NCI-H1105 (cell line): ENCODE measurements around the gene MTERF4.
"Not testable (repeated sequence)": the region's sequence is repeated elsewhere in the genome, so short reads cannot be mapped to it uniquely, and the experiment has no call there.

ENCODE experiments used
- DNase-seq: peaks from one replicate; lab custom pipeline; 2025; lab: John Stamatoyannopoulos, UW

The MTERF4 gene

DNA sequence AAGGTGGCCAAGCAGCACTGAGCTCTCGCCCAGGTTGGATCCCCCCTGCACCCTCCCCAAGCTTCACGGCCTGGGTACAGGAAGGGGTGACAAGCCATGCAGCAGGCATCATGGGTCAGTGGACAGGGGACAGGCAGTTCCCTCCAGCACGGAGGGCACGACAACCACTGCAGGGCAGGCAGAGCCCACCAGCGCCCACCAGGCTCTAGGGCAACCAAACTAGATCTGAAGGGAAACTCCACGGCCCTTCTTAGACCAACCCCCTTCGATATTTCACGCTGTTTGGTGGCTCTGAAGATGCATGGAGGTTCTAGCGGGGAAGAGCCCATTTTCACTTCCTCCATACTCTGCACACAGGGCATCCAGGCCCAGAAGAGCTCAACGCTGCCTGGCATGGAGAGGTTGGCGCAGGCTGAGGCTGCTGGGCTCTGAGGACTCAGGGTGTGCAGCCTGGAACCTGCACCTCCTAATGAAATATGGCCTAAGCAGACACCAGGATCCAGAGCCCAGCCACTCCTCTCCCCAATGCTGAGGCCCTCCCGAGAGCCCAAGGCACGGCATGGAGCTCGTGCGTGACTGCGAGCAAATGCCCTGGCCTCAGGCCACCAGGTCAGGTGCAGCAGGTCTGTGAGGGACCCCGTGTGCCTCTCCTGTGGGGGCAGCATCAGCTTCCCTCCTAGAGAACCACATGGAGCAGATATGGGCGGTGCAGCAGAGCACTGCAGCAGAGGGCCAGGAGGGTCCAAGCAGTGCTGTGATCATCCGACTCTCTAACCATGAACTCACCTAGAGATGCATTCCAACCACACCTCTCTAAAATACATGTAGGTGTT, 8.7 kb upstream of the MTERF4 start:
- DNase-seq = no peak

- no peak for DNase-seq
Observed at GRCh38 chr2:241110089-241110606, 8.1 kb upstream of the MTERF4 start.

DNA sequence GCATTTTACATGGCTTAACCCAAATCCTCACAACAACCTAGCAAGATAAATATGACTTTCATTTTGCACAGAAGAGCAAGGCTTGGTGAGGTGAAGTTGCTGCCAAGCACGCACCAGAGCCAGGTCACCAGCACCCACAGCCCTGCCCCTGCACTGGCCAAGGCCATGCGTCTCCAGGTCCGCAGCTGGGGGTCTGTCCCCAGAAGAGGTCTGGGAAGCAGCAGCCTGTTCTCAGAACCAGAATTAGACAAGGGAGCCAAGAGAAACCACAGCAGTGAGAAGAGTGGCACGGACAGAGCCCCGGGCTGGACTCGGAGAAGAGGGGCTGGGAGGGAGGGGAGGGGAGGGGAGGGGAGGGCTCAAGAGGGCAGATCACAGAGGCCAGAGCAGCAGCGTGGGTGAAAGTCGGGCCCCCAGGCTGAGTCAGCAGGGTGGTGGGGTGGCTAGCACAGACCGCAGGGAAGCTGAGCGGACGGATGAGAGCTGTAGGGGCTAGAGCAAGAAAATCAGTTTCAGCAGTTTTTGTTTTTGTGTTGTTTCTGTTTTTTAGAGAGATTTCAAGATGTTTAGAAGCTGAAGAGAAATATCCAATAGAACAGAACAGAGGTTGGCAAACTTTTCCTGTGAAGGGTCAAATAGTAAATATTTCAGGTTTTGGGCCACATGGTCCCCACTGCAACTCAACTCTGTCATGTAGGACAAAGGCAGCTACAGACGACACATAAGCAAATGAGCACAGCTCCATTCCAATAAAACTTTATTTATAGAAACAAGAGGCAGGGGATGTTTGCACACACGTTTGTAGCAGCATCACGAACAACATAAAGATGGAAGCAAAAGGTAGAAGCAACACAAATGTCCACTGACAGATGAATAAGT, 7.4 kb upstream of the MTERF4 start:
- no peak for DNase-seq

- DNase-seq = no peak
Observed at GRCh38 chr2:241108271-241109209, 6.5 kb upstream of the MTERF4 start.

DNA sequence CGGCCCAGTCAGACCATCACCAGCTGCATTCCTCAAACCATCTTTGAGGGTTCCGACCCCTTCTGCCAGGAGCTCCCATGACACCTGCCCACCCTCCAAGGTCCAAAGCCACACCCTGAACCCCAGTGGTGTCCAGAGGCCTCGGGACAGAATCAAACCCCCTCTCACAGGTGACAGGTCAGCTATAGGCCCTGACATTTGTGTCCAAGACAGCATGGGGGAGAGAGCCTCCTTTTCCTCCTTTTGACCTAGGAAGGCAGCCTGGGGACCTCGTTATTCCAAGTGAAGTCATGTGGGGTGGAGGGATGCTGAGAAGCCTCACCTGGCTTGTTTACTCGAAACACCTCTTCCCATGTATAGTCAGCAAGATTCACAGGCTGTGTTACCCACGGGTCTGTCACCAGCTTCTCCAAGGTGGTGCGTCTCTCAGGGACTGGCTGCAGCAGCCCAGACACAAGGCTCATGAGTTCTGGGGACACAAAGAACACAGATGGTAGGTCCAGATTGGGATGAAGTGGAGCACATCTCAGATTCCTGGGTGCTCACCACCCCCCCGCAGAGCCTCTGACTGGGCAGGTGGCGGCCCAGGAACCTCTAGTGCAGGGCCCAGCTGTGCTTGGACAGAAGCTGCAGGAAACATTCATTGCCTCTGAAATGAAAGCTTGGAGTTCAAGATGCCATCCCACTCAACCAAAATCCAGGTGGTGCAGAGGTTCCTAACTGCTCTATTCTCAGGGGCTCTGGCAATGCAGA, 5.1 kb upstream of the MTERF4 start:
- no peak for DNase-seq

DNA sequence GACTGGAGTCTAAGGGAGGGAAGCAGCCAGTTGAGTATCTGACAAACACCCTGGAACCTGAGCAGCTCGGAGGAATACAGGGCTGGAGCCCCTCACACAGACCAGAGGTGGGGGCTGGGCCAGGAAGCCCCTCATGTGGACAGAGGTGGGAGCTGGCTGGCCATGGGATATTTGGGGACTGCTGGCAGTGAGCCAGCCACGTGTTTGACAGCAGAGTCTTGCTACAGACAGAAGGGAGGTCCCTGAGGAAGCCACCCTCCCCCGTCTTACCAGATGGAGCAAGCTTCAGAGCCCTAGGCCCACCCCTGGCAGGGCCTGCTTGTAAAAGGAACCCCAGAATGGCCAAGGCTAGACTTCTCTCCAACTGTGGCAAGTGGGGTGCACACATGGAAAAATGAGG, 3.6 kb upstream of the MTERF4 start:
- no peak for DNase-seq

- not testable (repeated sequence) for DNase-seq
Observed at GRCh38 chr2:241104611-241105010, 2.5 kb upstream of the MTERF4 start.

- DNase-seq = no peak
Observed at GRCh38 chr2:241103176-241103595, 1.1 kb upstream of the MTERF4 start.

- no peak for DNase-seq
Observed at GRCh38 chr2:241099246-241099645, 2.8 kb downstream of the MTERF4 start.

GRCh38 chr2:241096979-241097378, 5.1 kb downstream of the MTERF4 start:
- no peak for DNase-seq

GRCh38 chr2:241095594-241096290, 6.3 kb downstream of the MTERF4 start:
- DNase-seq = no peak

- no peak for DNase-seq
Observed at GRCh38 chr2:241094924-241095420, 7.1 kb downstream of the MTERF4 start.

DNA sequence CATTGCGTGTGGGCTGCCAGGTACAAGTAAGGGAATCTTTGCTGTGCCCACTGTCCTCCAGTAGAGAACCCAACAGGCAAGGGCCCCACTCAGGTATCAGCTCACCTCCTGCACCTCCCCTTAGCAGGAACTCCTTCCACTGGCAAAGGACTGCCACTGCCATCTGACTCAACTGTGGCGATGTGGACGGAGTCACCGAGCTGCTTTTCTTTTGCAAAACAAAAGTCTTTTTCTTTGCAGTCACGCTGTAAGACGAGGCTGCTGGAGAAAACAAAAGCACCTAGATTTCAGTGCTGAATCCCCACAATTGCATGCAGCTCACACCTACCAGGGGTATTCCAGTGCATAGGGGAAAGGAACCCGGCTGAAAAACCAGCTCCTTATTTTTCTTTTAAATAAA, 7.9 kb downstream of the MTERF4 start:
- DNase-seq = no peak

GRCh38 chr2:241093133-241093781, 8.8 kb downstream of the MTERF4 start:
- not testable (repeated sequence) for DNase-seq

GRCh38 chr2:241092677-241093076, 9.4 kb downstream of the MTERF4 start:
- DNase-seq = no peak

- no peak for DNase-seq
Observed at GRCh38 chr2:241091734-241092445, 10.2 kb downstream of the MTERF4 start.

GRCh38 chr2:241091201-241091600, 10.9 kb downstream of the MTERF4 start:
- no peak for DNase-seq

GRCh38 chr2:241088791-241089732, 13.0 kb downstream of the MTERF4 start:
- no peak for DNase-seq
